Posterior vena cava (tissue), 2 donors: ENCODE results near the gene UFD1. TPM values are rescaled to one million over a fixed set of nuclear protein-coding genes. Genes with fewer than 3 reads are reported as not detected.

ENCODE experiments used
- DNase-seq: peaks from one replicate; pipeline ENCODE4 v3.0.0-alpha.2; 2020; ENCODE audit warnings: low spot score
- intact Hi-C, 2 donors: fragments of 100-400 bp; cut with DNase I; formaldehyde crosslinking; loops; one replicate each; pipeline versions ENCODE4 v1.14.1 to v1.14.2; 2022 to 2023
- total RNA-seq, 2 donors: library from RNA; stranded (reverse); fragmentation: NEBNext Ultra II Directional; extraction: Animal tissue kit (Norgen Biotek cat#: 25700); gene quantifications; one replicate each; pipeline ENCODE4 v1.2.1, GENCODE V29; 2021
- donor health status: DM: yes; HTN: yes; CAD: no.
- donor health status: DM: yes; HTN: yes; CAD: no.

The UFD1 gene
- total RNA-seq, 2 donors from 2014 or later, result 43.5 to 51.1 TPM

GRCh38 chr22:19517919-19518611, 39.1 kb upstream of the UFD1 start:
- peak; percentile 67 for DNase-seq
- intact Hi-C loops, result loop anchor here in 1 of 2 donors (10.0 kb wide), 1 partner anchor 107 kb away; no protein-coding TSS in a partner anchor

GRCh38 chr22:19517171-19517500, 38.1 kb upstream of the UFD1 start:
- intact Hi-C loops, result loop anchor here in 1 of 2 donors (10.0 kb wide), 1 partner anchor 108 kb away; no protein-coding TSS in a partner anchor
- DNase-seq, result peak; percentile 58

GRCh38 chr22:19516378-19517170, 37.6 kb upstream of the UFD1 start:
- DNase-seq, result peak; percentile 44
- intact Hi-C loops, result loop anchor here in 1 of 2 donors (10.0 kb wide), 1 partner anchor 108 kb away; no protein-coding TSS in a partner anchor

GRCh38 chr22:19515654-19516377, 36.8 kb upstream of the UFD1 start:
- peak; percentile 58 for DNase-seq
- intact Hi-C loops, result loop anchor here in 1 of 2 donors (10.0 kb wide), 1 partner anchor 109 kb away; no protein-coding TSS in a partner anchor

GRCh38 chr22:19514831-19515565, 36.0 kb upstream of the UFD1 start:
- DNase-seq, result peak; percentile 49

GRCh38 chr22:19513823-19514222, 34.8 kb upstream of the UFD1 start:
- intact Hi-C loops, result loop anchor here in 1 of 2 donors (10.0 kb wide), 1 partner anchor 111 kb away; no protein-coding TSS in a partner anchor
- no peak for DNase-seq

More at GRCh38 chr22:19514831-19515565, 36.0 kb upstream of the UFD1 start:
- intact Hi-C loops, result loop anchor here in 1 of 2 donors (10.0 kb wide), 1 partner anchor 110 kb away; no protein-coding TSS in a partner anchor

GRCh38 chr22:19510919-19511341, 31.9 kb upstream of the UFD1 start:
- DNase-seq, result no peak
- intact Hi-C loops, result loop anchor here in 1 of 2 donors (10.0 kb wide), 1 partner anchor 114 kb away; no protein-coding TSS in a partner anchor

GRCh38 chr22:19509923-19510322, 30.9 kb upstream of the UFD1 start:
- peak; percentile 15 for DNase-seq
- intact Hi-C loops, result loop anchor here in 1 of 2 donors (10.0 kb wide), 1 partner anchor 115 kb away; no protein-coding TSS in a partner anchor

GRCh38 chr22:19509191-19509590, 30.2 kb upstream of the UFD1 start:
- intact Hi-C loops, result no loop called here

GRCh38 chr22:19508024-19508776, 29.2 kb upstream of the UFD1 start:
- DNase-seq, result peak; percentile 47
- intact Hi-C loops, result no loop called here

More at GRCh38 chr22:19509191-19509590, 30.2 kb upstream of the UFD1 start:
- DNase-seq, result no peak

GRCh38 chr22:19507534-19507861, 28.5 kb upstream of the UFD1 start:
- intact Hi-C loops, result no loop called here
- peak; percentile 55 for DNase-seq

- DNase-seq, result peak; percentile 48
- intact Hi-C loops, result no loop called here
Observed at GRCh38 chr22:19506212-19506611, 27.2 kb upstream of the UFD1 start.

GRCh38 chr22:19505735-19506126, 26.7 kb upstream of the UFD1 start:
- DNase-seq, result peak; percentile 47
- intact Hi-C loops, result no loop called here

- intact Hi-C loops, result no loop called here
- peak; percentile 55 for DNase-seq
Observed at GRCh38 chr22:19504900-19505734, 26.1 kb upstream of the UFD1 start.

GRCh38 chr22:19503869-19504268, 24.9 kb upstream of the UFD1 start:
- DNase-seq, result peak; percentile 57
- intact Hi-C loops, result no loop called here

- intact Hi-C loops, result no loop called here
- peak; percentile 54 for DNase-seq
Observed at GRCh38 chr22:19503367-19503766, 24.4 kb upstream of the UFD1 start.

GRCh38 chr22:19501897-19502447, 23.0 kb upstream of the UFD1 start:
- no peak for DNase-seq
- intact Hi-C loops, result no loop called here
